SKM-1 (cell line): Measurements from ENCODE around the gene ACVR1B.
"Not testable (repeated sequence)": the region's sequence is repeated elsewhere in the genome, so short reads cannot be mapped to it uniquely, and the experiment has no call there.

Source experiments
- DNase-seq: peaks from one replicate; lab custom pipeline; 2025; ENCODE audit not compliant: unreplicated experiment; lab: John Stamatoyannopoulos, UW

Gene ACVR1B

DNA sequence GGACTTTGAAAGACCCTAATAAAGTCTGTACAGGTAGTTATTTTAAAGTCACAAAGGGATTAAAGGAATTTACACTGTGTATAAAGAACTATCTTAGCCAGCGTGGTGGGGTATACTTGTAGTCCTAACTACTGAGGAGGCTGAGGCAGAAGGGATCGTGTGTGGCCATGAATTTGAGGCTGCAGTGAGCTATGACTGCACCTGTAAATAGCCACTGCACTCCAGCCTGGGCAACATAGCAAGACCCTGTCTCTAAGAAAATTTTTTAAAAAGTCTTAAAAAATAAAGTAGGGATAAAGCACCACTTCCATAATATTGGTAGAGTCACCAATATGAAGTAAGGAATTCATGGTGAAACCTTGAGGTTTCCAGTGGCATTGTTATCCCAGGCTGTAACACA, 18.1 kb downstream of the ACVR1B start:
- no peak for DNase-seq

DNA sequence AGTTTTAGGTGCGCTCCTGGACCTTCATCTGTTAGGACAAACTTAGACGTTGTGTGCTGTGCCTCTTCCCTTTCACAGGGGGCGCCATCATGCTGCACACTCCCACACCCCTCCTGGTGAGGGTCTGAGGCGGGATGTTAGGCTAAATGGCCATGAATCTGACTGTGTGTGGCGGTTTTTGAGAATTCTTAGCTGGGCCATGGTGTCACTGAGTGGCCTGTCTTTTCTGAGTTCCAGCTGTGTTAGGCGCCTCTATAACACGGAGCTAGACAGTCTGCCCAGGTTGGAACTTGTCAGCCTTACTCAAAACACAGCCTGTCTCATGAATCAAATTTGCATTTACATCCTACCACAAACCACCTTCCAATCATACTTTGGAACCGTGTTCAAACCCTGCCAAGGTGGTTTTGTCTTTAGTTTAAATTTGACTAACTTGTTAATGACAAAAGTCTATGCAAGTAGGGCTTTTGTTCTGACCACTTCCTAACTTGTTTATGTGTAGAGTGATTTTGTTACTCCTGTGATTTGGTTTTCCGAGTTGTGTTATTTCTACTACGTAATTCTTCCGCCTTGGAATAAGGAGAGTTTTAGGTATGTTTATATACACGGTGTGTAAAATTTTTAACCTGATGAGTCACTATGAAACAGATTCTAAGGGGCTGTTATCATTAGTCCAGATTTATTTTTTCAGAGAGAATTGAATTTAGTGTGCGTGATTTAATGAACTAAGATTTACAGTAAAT, 19.6 kb downstream of the ACVR1B start:
- no peak for DNase-seq

DNA sequence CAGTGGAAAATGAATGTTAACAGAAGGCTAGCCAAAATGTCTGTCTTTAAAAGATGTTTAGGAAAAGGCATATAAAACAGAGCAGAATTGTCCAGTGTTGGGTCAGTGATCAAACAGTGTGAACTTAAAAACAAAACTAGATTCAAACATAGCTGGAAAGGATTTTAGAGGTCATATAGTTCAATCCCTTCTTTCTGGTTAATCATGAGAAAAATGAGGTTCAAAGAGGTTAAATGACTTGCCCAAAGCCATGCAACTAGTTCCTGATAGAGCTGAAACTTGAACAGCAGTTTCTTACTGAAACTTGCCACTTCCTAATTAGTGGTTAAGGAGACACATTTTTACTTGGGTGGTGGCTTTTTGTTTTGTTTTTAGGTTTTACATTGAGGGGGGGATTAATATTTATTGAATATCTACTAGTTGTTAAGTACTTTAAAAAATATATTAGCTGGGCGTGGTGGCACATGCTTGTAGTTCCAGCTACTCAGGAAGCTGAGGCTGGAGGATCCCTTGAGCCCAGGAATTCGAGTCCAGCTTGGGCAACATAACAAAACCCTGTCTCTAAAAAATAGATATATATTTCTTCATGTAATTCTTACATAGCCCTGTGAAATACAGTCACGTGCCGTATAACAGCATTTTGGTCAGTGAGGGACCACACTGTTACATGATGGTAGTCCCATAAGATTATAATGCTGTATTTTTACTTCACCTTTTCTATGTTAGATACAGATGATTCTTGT, 20.4 kb downstream of the ACVR1B start:
- DNase-seq = no peak

DNA sequence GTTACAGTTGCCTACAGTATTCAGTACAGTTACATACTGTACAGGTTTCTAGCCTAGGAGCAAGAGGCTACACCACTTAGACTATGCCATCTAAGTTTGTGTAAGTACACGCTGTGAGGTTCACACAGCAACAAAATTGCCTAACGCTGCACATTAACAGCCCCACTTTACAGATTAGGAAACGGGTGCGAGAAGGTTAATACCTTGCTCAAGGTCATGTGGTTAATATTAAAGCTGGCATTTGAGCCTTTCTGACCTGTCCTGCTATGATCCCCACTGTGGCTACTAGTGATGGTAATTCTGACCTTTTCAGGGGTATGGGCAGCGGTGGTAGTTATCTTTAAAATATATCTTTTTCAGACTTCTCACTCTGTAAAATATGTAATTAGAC, 20.9 kb downstream of the ACVR1B start:
- no peak for DNase-seq

DNA sequence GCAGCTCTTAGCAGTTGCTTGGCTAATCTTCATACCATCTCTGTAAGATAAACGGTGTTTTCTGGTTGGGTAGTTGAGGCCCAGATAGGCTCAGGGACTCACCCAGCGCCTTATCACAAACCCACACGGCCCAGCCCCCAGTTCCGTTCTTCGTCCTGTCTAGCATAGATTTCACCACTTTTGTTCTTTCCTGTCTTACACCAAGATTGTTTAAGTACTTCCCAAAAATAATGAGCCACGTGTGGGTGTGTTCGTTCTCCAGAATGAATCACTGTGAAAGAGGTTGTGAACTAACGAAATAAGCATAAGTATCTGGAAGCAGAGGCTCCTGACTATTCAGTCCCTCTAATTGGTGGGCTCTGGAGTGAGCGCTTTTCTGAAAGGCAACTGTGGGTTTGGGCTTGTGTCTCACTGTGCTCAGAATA, 21.4 kb downstream of the ACVR1B start:
- DNase-seq = peak; percentile 62

DNA sequence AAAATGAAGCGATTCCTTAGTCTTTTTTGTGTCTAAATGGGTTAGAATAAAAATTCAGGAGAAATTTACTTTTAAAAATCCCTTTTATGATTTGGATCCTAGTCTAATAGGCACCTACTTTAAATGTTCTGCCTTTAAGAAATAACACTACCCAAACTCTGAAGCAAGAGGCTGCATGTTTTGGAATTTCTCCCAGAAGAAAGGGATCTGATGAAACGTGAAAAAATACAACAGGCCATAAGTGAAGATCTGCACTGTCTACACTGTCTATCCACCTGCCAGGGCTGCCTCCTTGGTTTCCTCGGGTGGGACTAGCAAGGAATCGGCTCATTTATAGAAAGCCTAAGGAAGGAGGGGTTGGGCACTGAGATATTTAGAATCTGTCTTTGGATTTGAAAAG, 22.1 kb downstream of the ACVR1B start:
- no peak for DNase-seq

DNA sequence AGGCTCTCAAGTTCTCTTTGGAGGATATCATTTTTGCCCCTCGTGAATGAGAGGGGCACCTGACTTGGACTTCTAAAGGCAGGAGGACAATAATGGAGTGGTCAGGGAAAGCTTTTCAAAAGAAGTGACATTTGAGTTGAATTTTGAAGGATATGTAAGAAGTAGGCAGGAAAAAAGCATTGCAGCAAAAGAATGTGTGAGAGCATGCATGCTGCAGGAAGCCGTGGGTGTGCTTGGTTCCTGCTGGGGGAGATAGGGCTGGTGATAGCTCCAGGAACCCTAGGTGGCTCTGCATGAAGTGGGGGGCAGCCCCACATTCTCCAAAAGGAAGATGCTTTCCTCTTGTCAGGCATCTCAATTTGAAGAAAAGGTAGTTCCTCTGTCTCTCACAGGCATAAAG, 23.1 kb downstream of the ACVR1B start:
- DNase-seq = no peak

DNA sequence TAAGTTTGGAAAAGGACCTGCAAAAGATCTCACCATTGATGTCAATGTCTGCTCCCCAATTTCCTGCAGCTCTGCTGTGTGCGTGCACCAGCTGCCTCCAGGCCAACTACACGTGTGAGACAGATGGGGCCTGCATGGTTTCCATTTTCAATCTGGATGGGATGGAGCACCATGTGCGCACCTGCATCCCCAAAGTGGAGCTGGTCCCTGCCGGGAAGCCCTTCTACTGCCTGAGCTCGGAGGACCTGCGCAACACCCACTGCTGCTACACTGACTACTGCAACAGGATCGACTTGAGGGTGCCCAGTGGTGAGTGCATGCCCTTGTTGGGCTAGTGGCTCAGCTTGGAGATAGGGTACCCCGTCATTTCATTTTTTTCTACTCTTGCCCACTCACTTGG, 23.7 kb downstream of the ACVR1B start:
- DNase-seq = no peak

DNA sequence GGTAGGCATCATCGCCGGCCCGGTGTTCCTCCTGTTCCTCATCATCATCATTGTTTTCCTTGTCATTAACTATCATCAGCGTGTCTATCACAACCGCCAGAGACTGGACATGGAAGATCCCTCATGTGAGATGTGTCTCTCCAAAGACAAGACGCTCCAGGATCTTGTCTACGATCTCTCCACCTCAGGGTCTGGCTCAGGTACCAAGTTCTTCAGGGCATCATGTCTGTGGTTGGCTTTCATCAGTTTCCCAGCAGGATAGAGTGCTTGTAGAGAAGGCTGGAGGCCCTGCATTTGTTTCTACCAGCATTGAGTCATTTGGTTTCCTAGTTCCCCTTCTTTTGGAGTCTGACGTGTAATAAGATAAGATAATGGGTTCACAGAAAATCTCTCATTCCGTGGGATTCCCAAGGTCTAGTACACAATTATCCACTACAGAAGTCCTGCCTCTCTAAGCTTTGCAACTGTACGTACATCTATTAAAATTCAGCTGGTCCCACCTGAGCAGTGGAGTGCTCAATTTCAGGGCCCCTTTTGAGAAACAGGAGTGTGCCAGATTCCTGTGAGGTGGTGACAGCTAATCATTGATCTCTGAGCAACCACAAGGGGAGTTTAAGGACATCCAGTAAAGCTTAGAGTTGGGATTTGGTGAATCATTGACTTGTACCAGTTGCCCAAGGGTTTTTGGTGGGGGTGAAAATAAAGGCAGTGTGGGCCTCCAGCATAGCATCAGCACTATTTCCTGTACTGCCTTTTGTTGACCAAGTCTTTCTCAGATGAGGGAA, 25.1 kb downstream of the ACVR1B start:
- DNase-seq = no peak

DNA sequence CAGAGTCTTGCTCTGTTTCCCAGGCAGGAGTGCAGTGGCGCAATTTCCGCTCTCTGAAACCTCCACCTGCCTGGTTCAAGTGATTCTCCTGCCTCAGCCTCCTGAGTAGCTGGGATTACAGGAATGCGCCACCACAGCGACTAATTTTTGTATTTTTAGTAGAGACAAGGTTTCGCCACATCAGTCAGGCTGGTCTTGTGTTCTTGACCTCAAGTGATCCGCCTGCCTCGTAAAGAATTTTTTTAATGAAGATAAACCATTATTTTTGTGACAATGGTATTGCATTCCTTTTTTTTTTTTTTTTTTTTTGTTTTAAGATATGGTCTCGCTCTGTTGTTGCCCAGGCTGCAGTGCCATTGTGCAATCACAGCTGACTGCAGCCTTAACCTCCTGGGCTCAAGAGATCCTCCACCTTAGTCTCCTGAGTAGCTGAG, 25.8 kb downstream of the ACVR1B start:
- DNase-seq = no peak

DNA sequence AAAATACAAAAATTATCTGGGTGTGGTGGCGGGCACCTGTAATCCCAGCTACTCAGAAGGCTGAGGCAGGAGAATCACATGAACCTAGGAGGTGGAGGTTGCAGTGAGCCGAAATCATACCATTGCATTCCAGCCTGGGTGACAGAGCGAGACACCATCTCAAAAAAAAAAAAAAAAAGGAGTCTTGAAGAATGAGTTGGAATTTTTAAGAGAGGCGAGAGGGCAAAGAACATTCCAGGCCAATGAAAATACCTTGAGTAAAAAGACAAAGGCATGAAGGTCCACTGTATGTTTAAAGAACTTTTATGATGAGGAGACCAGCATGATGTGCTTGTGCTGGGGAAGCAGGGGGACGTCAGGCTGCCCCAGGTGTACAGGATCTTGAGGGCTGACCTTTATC, 27.8 kb downstream of the ACVR1B start:
- not testable (repeated sequence) for DNase-seq

DNA sequence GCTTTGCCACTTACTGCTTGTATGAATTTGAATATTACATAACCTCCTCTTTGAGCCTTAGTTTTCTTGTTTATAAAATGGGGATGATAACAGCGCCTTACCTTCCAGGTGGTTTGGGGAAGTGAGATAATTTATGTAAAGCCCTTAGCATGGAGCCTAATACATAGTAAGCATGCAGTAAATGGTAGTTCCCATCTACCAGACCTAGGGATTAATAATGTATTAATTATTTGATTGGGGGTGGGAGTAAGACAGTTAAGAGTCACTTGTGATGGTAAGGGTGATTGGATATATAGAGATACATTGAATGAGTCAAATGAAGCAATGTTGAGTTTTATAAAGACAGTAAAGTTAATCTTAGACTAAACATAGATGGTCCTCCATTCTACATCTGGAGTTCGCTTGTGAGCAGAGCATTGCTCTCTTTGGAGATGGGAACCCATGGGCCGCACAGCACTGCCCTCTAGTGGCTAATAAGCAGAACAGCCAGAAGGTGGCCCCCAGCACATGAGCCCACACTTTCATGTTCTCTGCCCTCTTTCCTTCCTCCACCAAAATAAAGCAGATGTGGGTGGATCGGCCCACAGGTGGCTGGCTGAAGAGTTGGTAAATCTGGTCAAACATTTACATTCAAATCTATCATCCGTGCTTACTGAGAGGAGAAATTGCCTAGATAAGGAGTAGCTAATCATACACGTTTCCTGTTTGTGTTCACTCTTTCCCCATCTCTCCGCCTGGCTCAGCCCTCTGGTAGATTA, 28.7 kb downstream of the ACVR1B start:
- peak; percentile 3 for DNase-seq

DNA sequence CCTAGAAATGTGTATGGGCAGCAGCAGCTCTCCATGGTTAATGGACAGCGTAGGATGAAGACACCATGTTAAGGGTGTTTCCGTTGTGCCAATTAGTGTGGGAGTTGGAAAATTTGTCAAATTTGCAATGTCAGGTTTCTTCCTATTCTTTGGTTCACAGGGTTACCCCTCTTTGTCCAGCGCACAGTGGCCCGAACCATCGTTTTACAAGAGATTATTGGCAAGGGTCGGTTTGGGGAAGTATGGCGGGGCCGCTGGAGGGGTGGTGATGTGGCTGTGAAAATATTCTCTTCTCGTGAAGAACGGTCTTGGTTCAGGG, 29.3 kb downstream of the ACVR1B start:
- DNase-seq = no peak

DNA sequence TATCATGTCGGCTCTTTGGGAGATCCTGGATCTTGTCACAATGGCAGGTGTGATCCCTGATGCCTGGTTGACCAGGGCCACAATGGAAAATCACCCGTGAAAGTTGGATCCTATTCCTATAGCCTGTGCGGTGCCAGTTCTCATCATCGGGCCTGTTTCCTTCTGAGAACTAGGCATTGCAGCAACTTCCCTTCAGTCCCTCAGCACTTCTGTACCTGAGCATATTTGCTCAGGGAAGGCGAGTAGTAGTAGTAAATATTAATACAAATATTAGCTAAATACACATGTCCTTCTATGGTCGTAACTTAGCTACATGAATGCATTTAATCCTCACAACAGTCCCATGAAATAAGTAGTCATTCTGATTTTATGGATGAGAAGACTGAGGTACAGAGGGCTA, 33.2 kb downstream of the ACVR1B start:
- DNase-seq = no peak

DNA sequence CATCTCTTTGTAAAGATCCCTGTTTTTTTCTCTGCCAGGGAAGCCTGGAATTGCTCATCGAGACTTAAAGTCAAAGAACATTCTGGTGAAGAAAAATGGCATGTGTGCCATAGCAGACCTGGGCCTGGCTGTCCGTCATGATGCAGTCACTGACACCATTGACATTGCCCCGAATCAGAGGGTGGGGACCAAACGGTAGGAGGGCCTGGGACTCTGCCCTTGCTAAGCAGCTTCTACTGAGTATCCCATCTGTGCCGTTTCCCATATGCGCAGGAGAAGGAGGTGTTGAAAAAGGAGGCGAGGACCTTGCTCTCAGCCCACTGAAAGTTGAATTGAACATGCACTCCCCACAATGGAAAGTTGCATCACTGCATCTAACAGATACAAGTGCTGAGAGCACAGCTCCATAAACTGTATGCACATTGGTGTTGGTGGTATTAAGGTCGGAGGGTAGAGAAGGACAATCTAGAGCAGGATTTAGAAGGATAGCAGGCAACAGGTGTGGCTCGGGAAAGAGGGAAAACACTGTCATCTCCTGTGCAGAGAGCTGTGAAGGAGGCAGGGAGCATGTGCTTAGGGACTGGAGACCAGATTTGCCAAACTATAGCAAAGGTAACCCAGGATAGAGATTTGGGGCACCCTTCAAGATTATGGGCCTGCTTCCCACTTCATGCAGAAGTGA, 33.8 kb downstream of the ACVR1B start:
- DNase-seq = no peak

DNA sequence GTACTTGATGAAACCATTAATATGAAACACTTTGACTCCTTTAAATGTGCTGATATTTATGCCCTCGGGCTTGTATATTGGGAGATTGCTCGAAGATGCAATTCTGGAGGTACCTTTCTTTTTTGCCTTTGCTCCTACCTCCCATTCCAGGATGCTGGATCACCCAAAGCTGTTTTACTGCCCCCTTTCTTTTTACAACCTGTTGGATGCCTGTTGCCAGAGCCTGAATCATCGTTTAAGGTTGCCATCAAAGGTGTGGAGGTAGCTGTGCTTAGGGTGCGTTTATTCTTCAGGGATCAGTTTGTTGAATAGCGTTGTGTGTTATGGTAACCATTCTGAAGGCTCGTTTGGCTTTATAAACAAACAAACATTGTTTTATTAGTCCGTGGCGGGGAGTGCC, 35.3 kb downstream of the ACVR1B start:
- DNase-seq = no peak

DNA sequence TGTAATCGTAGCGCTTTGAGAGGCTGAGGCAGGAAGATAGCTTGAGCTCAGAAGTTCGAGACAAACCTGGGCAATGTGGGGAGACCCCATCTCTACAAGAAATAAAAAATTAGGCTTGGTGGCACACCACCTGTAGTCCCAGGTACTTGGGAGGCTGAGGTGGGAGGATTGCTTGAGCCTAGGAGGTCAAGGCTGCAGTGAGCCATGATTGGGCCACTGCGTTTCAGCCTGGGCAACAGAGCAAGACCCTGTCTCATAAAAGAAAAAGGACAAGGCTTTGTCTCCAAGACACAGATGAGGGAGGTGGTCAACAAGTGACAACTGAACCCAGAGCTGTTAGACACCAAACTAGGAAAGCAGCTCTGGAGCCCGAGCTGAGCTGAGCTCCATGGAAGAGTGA, 40.7 kb downstream of the ACVR1B start:
- no peak for DNase-seq

DNA sequence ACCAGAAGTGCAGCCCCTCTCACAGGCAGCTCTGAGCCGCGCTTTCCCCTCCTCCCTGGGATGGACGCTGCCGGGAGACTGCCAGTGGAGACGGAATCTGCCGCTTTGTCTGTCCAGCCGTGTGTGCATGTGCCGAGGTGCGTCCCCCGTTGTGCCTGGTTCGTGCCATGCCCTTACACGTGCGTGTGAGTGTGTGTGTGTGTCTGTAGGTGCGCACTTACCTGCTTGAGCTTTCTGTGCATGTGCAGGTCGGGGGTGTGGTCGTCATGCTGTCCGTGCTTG, 43.0 kb downstream of the ACVR1B start:
- no peak for DNase-seq

DNA sequence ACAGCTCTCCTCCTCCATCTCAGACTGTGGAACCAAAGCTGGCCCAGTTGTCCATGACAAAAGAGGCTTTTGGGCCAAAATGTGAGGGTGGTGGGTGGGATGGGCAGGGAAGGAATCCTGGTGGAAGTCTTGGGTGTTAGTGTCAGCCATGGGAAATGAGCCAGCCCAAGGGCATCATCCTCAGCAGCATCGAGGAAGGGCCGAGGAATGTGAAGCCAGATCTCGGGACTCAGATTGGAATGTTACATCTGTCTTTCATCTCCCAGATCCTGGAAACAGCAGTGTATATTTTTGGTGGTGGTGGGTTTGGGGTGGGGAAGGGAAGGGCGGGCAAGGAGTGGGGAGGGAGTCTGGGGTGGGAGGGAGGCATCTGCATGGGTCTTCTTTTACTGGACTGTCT, 43.5 kb downstream of the ACVR1B start:
- DNase-seq = no peak

DNA sequence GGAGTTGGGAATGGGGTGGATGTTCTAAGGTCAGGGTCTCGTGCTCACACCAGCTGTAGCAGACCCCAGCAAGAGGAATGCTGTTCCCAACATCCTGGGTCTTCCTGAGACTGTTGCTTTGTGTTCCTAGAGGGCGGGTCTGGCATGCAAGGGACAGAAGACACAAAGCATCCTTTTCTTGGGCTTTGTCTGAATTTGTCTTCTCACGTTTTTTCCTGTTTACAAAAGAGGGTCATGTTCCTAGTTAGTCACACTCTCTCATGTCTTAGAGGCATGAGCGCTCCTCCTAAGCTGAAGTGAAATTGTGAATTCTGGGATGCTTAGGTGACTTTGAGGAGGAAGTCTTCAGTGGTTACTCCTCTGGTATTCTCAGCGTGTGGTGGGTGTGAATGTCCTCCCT, 45.6 kb downstream of the ACVR1B start:
- no peak for DNase-seq

DNA sequence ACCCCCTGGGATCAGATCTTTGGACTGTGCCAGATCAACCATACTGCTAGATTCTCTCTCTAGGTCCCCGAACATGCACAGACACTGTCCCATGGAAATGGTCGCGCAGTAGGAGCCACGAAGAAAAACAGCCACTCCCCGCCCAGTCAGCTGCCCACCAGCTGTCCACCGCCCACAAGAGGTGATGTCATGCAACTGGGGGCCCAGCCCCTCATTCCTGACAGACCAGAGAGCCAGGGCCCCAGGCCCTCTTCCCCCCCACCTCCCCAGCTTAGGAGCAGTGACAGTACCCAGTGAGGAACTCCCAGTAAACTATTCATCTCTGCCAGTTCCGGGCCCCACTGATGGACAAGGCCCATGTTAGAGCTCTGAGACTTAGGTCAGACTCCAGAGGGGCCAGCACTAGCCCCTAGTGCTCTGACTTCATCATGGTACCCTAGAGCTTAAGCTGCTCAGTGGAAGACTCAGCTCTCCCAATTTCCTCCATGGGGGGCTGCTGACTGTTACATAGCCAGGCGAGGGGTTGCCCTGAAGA, 51.6 kb downstream of the ACVR1B start:
- DNase-seq = no peak
